Dorsolateral prefrontal cortex (tissue), 118 donors: Measurements from ENCODE around the gene SLC30A2. TPM values are rescaled to one million over a fixed set of nuclear protein-coding genes. Genes with fewer than 3 reads are reported as not detected.

Source experiments
- total RNA-seq, 120 experiments: library from RNA; stranded (reverse); gene quantifications; one replicate each; pipeline versions ENCODE4 v1.2.3 to v1.2.4, GENCODE V29; 2022

Gene SLC30A2
- total RNA-seq, 120 experiments from 2014 or later: 0.15 to 1.7 (median 0.24) TPM; not detected in 111

Other genes with a start within 250 kb of the SLC30A2 start
- gene SELENON, start 245.9 kb downstream of the SLC30A2 start, total RNA-seq: 100 to 1,000 TPM in 1 of 120 experiments, 10 to 100 TPM in 119; 34.0 to 117 (median 46.6) TPM
- 100 to 1,000 TPM in 32 of 120 experiments, 10 to 100 TPM in 88; 66.5 to 116 (median 93.9) TPM for gene MTFR1L, start 226.2 kb downstream of the SLC30A2 start, total RNA-seq
- gene AUNIP, start 186.7 kb downstream of the SLC30A2 start, total RNA-seq: 1 to 10 TPM in 112 of 120 experiments, under 1 TPM in 8; 0.35 to 4.7 (median 2.0) TPM
- gene PAQR7, start 170.4 kb downstream of the SLC30A2 start, total RNA-seq: 10 to 100 TPM in 41 of 120 experiments, 1 to 10 TPM in 79; 5.7 to 12.6 (median 9.3) TPM
- gene STMN1, start 139.7 kb downstream of the SLC30A2 start, total RNA-seq: 1,000 to 10,000 TPM in 1 of 120 experiments, 100 to 1,000 TPM in 119; 153 to 1,009 (median 725) TPM
- 10 to 100 TPM in 38 of 120 experiments, 1 to 10 TPM in 82; 3.7 to 19.3 (median 8.5) TPM for gene PAFAH2, start 48.1 kb downstream of the SLC30A2 start, total RNA-seq
- gene EXTL1, start 24.3 kb downstream of the SLC30A2 start, total RNA-seq: 10 to 100 TPM; 17.0 to 82.6 (median 46.4) TPM
- gene TRIM63, start 21.5 kb upstream of the SLC30A2 start, total RNA-seq: 1 to 10 TPM in 2 of 120 experiments, under 1 TPM in 23, not detected in 95; 0.20 to 3.8 (median 0.47) TPM
- gene PDIK1L, start 65.7 kb upstream of the SLC30A2 start, total RNA-seq: 10 to 100 TPM in 117 of 120 experiments, 1 to 10 TPM in 3; 6.9 to 24.8 (median 16.2) TPM
- 1 to 10 TPM in 98 of 120 experiments, under 1 TPM in 22; 0.59 to 5.5 (median 1.7) TPM for gene FAM110D, start 113.0 kb upstream of the SLC30A2 start, total RNA-seq
- gene C1orf232, start 122.8 kb upstream of the SLC30A2 start, total RNA-seq: not detected
- gene ZNF593, start 123.8 kb upstream of the SLC30A2 start, total RNA-seq: 10 to 100 TPM; 10.6 to 30.1 (median 17.6) TPM
- gene ZNF593OS, start 125.7 kb upstream of the SLC30A2 start, total RNA-seq: under 1 TPM in 2 of 120 experiments, not detected in 118; 0.27 to 0.36 TPM
- 10 to 100 TPM in 32 of 120 experiments, 1 to 10 TPM in 88; 1.8 to 17.6 (median 7.9) TPM for gene CNKSR1, start 131.4 kb upstream of the SLC30A2 start, total RNA-seq
- 1 to 10 TPM in 1 of 120 experiments, under 1 TPM in 2, not detected in 117; 0.31 to 1.1 (median 0.51) TPM for gene CATSPER4, start 144.5 kb upstream of the SLC30A2 start, total RNA-seq
- gene CEP85, start 188.1 kb upstream of the SLC30A2 start, total RNA-seq: 10 to 100 TPM; 11.3 to 55.4 (median 22.9) TPM
- gene SH3BGRL3, start 234.0 kb upstream of the SLC30A2 start, total RNA-seq: 100 to 1,000 TPM in 13 of 120 experiments, 10 to 100 TPM in 107; 50.9 to 144 (median 80.6) TPM